HepG2 (cell line): ENCODE data around the gene CAST. TPM values are rescaled to one million over a fixed set of nuclear protein-coding genes. Genes with fewer than 3 reads are reported as not detected.

ENCODE experiments used
- ATAC-seq: fragments of 200-7000 bp; cut with Tn5 transposase; 3 replicates; pipeline ENCODE4 v1.9.1; 2020; ENCODE audit warnings: mild to moderate bottlenecking, moderate library complexity
- BruUV-seq: library from RNA; stranded (reverse); fragments of 400-500 nt; replicated peaks from 2 replicates; lab custom pipeline; 2021; lab: Mats Ljungman, UMichigan
- CTCF ChIA-PET: fragments of 300-600 bp; formaldehyde crosslinking; extraction: SDS; loops from one replicate; lab custom pipeline; 2021; ENCODE audit warnings: low total read pairs, inconsistent platforms, low intra/inter-chr PET ratio; lab: Yijun Ruan, JAX
- POLR2A ChIA-PET: fragments of 350-600 bp; sonication (Branson Sonifier 250); formaldehyde crosslinking; loops from one replicate; lab custom pipeline; 2020; ENCODE audit warnings: antibody characterized with exemption, inconsistent platforms; lab: Yijun Ruan, JAX
- DNase-seq: peaks from one replicate; pipeline ENCODE4 v3.0.0-alpha.2; 2015; ENCODE audit warnings: low spot score
- FAIRE-seq: peaks from 3 replicates; lab custom pipeline; 2011; peaks lifted over from hg19 to GRCh38; lab: Jason Lieb, UNC
- H2AFZ ChIP-seq: one replicate; pipeline ENCODE4 v1.6.1; 2011; ENCODE audit warnings: low read length, inconsistent platforms
- H3K27ac ChIP-seq: fragments of 300-600 bp; 3 replicates; pipeline ENCODE4 v1.8.0; 2011; ENCODE audit warnings: mixed run types, mild to moderate bottlenecking, mixed read lengths, low read length, inconsistent platforms; ENCODE audit not compliant: insufficient read depth; ENCODE audit errors: extremely low read length
- H3K27me3 ChIP-seq, 2 experiments: fragments of 200-600 bp in 1 of 2; 2 replicates in 1 of 2; 3 replicates in 1 of 2; pipeline versions ENCODE4 v1.6.0 to v1.8.0; 2011; ENCODE audit warnings: low read length in 2 of 2, mild to moderate bottlenecking in 2 of 2, moderate library complexity in 2 of 2, inconsistent platforms in 1 of 2; ENCODE audit not compliant: insufficient read depth in 2 of 2, control insufficient read depth in 1 of 2
- H3K36me3 ChIP-seq, 2 experiments: fragments of 200-600 bp in 1 of 2; replicated peaks in 1 of 2; 2 replicates in 1 of 2; 3 replicates in 1 of 2; pipeline versions ENCODE4 v1.5.1 to v1.8.0; 2011; ENCODE audit warnings: low read length in 2 of 2, inconsistent platforms in 1 of 2; ENCODE audit not compliant: insufficient read depth in 2 of 2, control insufficient read depth in 1 of 2
- H3K4me1 ChIP-seq: 2 replicates; pipeline ENCODE4 v1.5.1; 2012; ENCODE audit warnings: low read length, inconsistent platforms; ENCODE audit not compliant: insufficient read depth
- H3K4me2 ChIP-seq: 2 replicates; pipeline ENCODE4 v1.6.0; 2011; ENCODE audit warnings: low read depth, low read length, inconsistent platforms
- H3K4me3 ChIP-seq, 3 experiments: fragments of 200-600 bp in 1 of 3; sonication (generic), shearing (Covaris generic) in 1 of 3; replicated peaks in 1 of 3; 2 replicates each; pipeline ENCODE4 v1.5.1; 2011 to 2016; ENCODE audit warnings: low read length in 3 of 3, inconsistent platforms in 2 of 3, low read depth in 2 of 3, mild to moderate bottlenecking in 2 of 3, control low read depth in 1 of 3, mixed read lengths in 1 of 3; ENCODE audit not compliant: insufficient read depth in 1 of 3
- H3K79me2 ChIP-seq: one replicate; pipeline ENCODE4 v1.6.1; 2011; ENCODE audit warnings: low read length, inconsistent platforms; ENCODE audit not compliant: insufficient read depth
- H3K9ac ChIP-seq: 2 replicates; pipeline ENCODE4 v1.6.0; 2011; ENCODE audit warnings: mild to moderate bottlenecking, low read depth, low read length, inconsistent platforms; ENCODE audit not compliant: insufficient read depth
- H3K9me3 ChIP-seq: 2 replicates; pipeline ENCODE4 v1.5.1; 2012; ENCODE audit warnings: mild to moderate bottlenecking, low read length
- H4K20me1 ChIP-seq: 2 replicates; pipeline ENCODE4 v1.6.0; 2011; ENCODE audit warnings: inconsistent platforms, mild to moderate bottlenecking, low read length, moderate library complexity; ENCODE audit not compliant: insufficient read depth
- CREM ChIP-seq, 2 experiments: sonication (generic) in 1 of 2; formaldehyde crosslinking in 1 of 2; IDR thresholded peaks; 2 replicates each; pipeline versions ENCODE4 v1.4.0 to v1.6.1; 2016 to 2020; ENCODE audit warnings: antibody characterized with exemption in 1 of 2, mild to moderate bottlenecking in 1 of 2, missing genetic modification reagents in 1 of 2
- FOSL2 ChIP-seq: sonication (generic); formaldehyde crosslinking; IDR thresholded peaks from 2 replicates; pipeline ENCODE4 v1.4.0; 2020; ENCODE audit warnings: missing genetic modification reagents
- HMG20A ChIP-seq: IDR thresholded peaks from 2 replicates; pipeline ENCODE4 v1.6.1; 2016; ENCODE audit warnings: borderline replicate concordance
- MTERF4 ChIP-seq: sonication (generic); formaldehyde crosslinking; IDR thresholded peaks from 2 replicates; pipeline ENCODE4 v1.8.0; 2023; ENCODE audit warnings: mild to moderate bottlenecking, missing genetic modification reagents
- SOX6 ChIP-seq, 2 experiments: fragments of 450-650 bp in 1 of 2; sonication (generic) in 1 of 2; formaldehyde crosslinking in 1 of 2; IDR thresholded peaks; 2 replicates each; pipeline versions ENCODE4 v1.4.0 to v1.6.1; 2017 to 2020; ENCODE audit warnings: antibody characterized with exemption in 1 of 2, mild to moderate bottlenecking in 1 of 2, missing genetic modification reagents in 1 of 2
- ZGPAT ChIP-seq: IDR thresholded peaks from 2 replicates; pipeline ENCODE4 v1.6.1; 2016; ENCODE audit warnings: mild to moderate bottlenecking
- ZMYM4 ChIP-seq: sonication (generic); formaldehyde crosslinking; IDR thresholded peaks from 2 replicates; pipeline ENCODE4 v1.8.1; 2023; ENCODE audit warnings: mild to moderate bottlenecking, missing genetic modification reagents
- ZNF703 ChIP-seq: sonication (generic); formaldehyde crosslinking; IDR thresholded peaks from 2 replicates; pipeline ENCODE4 v1.5.1; 2020; ENCODE audit warnings: missing genetic modification reagents, mild to moderate bottlenecking, moderate library complexity, borderline replicate concordance
- WGBS: methylation state at CpG from one replicate; pipeline ENCODE4 v1.1.6; 2017; ENCODE audit warnings: low lambda C conversion rate; 5-methylcytosine and 5-hydroxymethylcytosine counted together
- in situ Hi-C: cut with HindIII; loops from 2 replicates; pipeline ENCODE4 v1.10.0; 2017; ENCODE audit warnings: low pct_unique_long_range_greater_than_20kb; ENCODE audit not compliant: extremely low pct_ligation_motif_present
- intact Hi-C: fragments of 100-400 bp; cut with micrococcal nuclease; formaldehyde crosslinking; loops from one replicate; pipeline ENCODE4 v1.10.0; 2022; ENCODE audit not compliant: unreplicated experiment
- polyA plus RNA-seq, 8 experiments: library from polyadenylated mRNA; depleted of rRNA in 3 of 8; stranded (reverse) in 7 of 8; unstranded in 1 of 8; fragments of >200 nt; fragmentation: Illumina TruSeq in 4 of 8; extraction: Trizol in 4 of 8; gene quantifications; 2 replicates each; pipeline versions ENCODE4 v1.2.1 to v1.2.3, GENCODE V29; 2011 to 2016; ENCODE audit warnings: low read depth in 4 of 8, missing spikeins in 1 of 8, mixed read lengths in 1 of 8; ENCODE audit not compliant: insufficient read depth in 1 of 8
- total RNA-seq, 5 experiments: library from RNA; depleted of rRNA; stranded (reverse); fragments of >200 nt; fragmentation: Illumina TruSeq; extraction: Trizol; gene quantifications; 2 replicates each; pipeline ENCODE4 v1.2.3, GENCODE V29; 2016; ENCODE audit warnings: low read depth in 1 of 5
- TF ChIP-seq, protein P1 (sequence below): sonication (generic); formaldehyde crosslinking; IDR thresholded peaks from 2 replicates; pipeline ENCODE4 v1.5.0; 2020; ENCODE audit warnings: mild to moderate bottlenecking, missing genetic modification reagents, moderate library complexity
- TF ChIP-seq, protein P2 (sequence below): sonication (generic); formaldehyde crosslinking; IDR thresholded peaks from 2 replicates; pipeline ENCODE4 v1.8.1; 2023; ENCODE audit warnings: mild to moderate bottlenecking, moderate library complexity, missing genetic modification reagents

The CAST gene
- total and polyA plus RNA-seq, 2 of the 13 experiments (the other 11 are each of a cell fraction or from before 2014, with no cell fraction given), result 42.1 to 67.6 TPM

DNA sequence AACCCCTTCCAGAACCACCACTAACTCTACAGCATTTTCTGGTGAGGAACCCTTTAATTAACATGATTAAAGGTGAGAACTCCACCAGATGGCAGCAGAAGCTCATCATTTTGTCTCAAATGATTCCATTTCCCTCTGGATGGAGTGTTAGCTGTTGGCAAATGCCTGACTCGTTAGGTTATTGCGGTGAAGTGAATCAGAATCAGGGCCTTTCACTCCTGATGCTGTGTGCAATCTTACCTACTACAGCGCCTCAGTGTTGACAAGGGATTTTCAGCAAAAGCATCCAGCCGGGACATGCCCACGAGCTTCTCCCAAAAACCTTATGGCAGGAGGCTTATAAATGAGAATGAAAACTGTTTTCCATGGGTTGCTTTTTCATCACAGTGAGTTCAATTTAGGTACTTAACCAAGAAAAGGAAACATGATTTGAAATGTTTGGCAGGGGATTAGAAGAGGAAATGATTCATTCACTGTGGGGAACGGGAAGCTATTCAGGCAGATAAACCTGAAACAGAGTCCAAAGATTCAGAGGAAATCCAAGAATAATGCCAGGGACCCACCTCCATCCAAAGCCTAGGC lies 48.0 kb upstream of the CAST start:
- peak; percentile 68 for DNase-seq
- FAIRE-seq, result peak; percentile 87
- WGBS, result 5% methylated on average over 6 of the region's 6 CpGs
- peak overlapping the region in 2 of 3 experiments; percentile 15 to 24; a peak in 1 of 6 replicates for H3K4me3 ChIP-seq
- intact Hi-C loops, result loop anchor here (1.0 to 2.0 kb wide), 4 partner anchors 49 to 548 kb away; partner anchors contain the start of gene CAST
- no peak overlapping the region for H2AFZ ChIP-seq
- POLR2A ChIA-PET, result interaction anchor here (0.8 kb wide), 1 partner anchor 920 kb away, joined by 3 read pairs; no protein-coding TSS in a partner anchor
- CTCF ChIA-PET, result interaction anchor here (0.8 to 2.4 kb wide), 4 partner anchors 73 to 548 kb away, joined by 3 to 25 read pairs (median 4); no protein-coding TSS in a partner anchor
- H3K36me3 ChIP-seq, result no peaks in the 10 kb centered on the region
- H3K9me3 ChIP-seq, result no peaks in the 10 kb centered on the region
- H3K4me2 ChIP-seq, result peak overlapping the region; percentile 60
- H4K20me1 ChIP-seq, result no peaks in the 10 kb centered on the region
- H3K27ac ChIP-seq, result no peak overlapping the region
- in situ Hi-C loops, result loop anchor here (5.0 to 25.0 kb wide), 2 partner anchors 73 to 548 kb away; no protein-coding TSS in a partner anchor
- H3K9ac ChIP-seq, result no peak overlapping the region
- peaks cover 21% of the 10 kb centered on the region for H3K4me1 ChIP-seq
- peak; percentile 83 for ATAC-seq
- no peaks in the 10 kb centered on the region for H3K79me2 ChIP-seq
- BruUV-seq, result no TSS peak
- no peaks in the 10 kb centered on the region for H3K27me3 ChIP-seq
- TF ChIP-seq ZGPAT (CRISPR knock-in tag) (0 out of 2 replicates have a peak, but pooled peaks have one; percentile 25), MTERF4 (0 out of 2 replicates have a peak, but pooled peaks have one; percentile 33), SOX6 (IDR thresholded peaks at IDR 0.05) (no peak), SOX6 (CRISPR knock-in tag; IDR thresholded peaks at IDR 0.05) (0 out of 2 replicates have a peak, but pooled peaks have one; percentile 11), ZNF703 (CRISPR knock-in tag) (no peak), CREM (IDR thresholded peaks at IDR 0.05) (no peak), CREM (CRISPR knock-in tag; IDR thresholded peaks at IDR 0.05) (no peak), FOSL2 (0 out of 2 replicates have a peak, but pooled peaks have one; percentile 9), HMG20A (CRISPR knock-in tag) (peak; percentile 48; the same call in 1 of the 2 replicates), ZMYM4 (no peak)
- TF ChIP-seq, protein P1, sequence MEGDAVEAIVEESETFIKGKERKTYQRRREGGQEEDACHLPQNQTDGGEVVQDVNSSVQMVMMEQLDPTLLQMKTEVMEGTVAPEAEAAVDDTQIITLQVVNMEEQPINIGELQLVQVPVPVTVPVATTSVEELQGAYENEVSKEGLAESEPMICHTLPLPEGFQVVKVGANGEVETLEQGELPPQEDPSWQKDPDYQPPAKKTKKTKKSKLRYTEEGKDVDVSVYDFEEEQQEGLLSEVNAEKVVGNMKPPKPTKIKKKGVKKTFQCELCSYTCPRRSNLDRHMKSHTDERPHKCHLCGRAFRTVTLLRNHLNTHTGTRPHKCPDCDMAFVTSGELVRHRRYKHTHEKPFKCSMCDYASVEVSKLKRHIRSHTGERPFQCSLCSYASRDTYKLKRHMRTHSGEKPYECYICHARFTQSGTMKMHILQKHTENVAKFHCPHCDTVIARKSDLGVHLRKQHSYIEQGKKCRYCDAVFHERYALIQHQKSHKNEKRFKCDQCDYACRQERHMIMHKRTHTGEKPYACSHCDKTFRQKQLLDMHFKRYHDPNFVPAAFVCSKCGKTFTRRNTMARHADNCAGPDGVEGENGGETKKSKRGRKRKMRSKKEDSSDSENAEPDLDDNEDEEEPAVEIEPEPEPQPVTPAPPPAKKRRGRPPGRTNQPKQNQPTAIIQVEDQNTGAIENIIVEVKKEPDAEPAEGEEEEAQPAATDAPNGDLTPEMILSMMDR (CRISPR knock-in tag), result peak; percentile 79
- TF ChIP-seq, protein P2, sequence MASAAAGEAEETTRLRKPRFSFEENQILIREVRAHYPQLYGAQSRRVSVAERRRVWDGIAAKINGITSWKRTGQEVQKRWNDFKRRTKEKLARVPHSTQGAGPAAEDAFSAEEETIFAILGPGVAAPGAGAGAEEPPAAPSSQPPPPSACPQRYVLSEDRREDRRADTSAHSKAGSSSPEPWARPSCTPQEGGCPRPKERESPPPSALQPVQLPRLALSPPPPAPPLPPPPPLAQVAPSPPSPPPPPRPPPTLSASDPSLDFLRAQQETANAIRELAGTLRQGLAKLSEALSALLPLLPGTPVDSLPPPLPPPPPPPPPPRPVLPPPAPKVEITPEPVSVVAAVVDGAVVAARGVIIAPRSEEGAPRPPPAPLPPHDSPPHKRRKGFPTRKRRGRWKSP, result no peak
